GM10266 (cell line): ENCODE measurements around the gene KIAA0319L.

Source experiments
- DNase-seq: peaks from one replicate; pipeline ENCODE4 v3.0.0; 2012; ENCODE audit errors: extremely low spot score
- CTCF ChIP-seq: IDR thresholded peaks from 2 replicates; pipeline ENCODE4 v1.5.1; 2012; ENCODE audit warnings: mild to moderate bottlenecking, low read depth; ENCODE audit not compliant: control insufficient read depth, insufficient read depth; ENCODE audit errors: missing control alignments

Gene KIAA0319L

DNA sequence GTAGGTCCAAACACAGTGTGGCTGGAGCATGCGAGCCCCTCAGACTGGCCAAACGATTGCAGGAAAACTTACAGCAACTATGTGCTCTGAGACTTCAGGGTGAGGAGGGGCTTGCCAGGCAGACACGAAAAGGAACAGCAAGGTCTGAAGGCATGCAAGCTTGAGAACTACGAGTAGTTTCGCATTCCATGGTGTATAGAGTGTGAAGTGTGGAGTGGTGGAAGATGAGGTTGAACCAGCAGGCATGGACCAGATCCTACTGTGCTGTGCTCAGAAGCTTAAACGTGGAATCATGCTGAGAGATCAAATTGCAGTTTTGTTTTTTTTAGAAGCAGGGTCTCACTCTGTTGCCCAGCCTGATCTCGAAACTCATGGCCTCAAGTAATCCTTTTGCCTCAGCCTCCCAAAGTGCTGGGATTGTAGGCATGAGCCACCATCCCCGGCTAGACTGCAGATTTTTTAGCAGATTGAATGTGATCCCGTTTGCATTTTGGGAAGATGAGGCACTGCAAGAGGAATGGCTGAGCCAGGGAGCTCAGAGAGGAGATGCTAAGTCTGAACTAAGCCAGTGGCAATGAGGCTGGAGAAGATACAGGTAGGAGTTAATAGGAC is 10.8 kb upstream of the KIAA0319L start:
- no peak for DNase-seq
- TF ChIP-seq CTCF: no peak

GRCh38 chr1:35565742-35566133 is 8.5 kb upstream of the KIAA0319L start:
- no peak for DNase-seq
- TF ChIP-seq CTCF: no peak

DNA sequence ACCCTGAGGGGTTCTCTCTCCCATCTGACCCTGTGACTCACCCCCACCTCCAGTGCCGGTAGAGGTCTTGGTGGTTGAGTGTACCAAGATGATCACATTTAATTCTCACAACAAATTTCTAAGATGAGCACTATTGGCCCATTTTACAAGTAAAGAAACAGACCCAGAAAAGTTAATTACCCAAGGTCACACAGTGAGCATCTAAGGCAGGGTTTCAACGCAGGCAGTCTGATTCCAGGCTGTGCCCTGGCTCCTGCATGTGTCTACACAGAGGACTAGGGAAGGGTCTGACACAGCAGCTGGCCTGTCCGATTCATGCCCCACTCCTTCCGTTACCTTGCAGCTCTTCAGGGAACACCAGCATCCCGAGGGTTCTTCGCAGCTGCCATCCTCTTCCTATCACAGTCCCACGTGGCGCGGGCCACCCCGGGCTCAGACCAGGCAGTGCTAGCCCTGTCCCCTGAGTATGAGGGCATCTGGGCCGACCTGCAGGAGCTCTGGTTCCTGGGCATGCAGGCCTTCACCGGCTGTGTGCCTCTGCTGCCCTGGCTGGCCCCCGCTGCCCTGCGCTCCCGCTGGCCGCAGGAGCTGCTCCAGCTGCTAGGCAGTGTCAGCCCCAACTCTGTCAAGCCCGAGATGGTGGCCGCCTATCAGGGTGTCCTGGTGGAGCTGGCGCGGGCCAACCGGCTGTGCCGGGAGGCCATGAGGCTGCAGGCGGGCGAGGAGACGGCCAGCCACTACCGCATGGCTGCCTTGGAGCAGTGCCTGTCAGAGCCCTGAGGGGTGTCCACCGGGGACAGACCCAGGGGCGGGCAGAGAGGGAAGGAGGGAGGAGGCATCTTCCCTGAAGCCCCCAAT is 7.9 kb upstream of the KIAA0319L start:
- no peak for DNase-seq
- no peak for TF ChIP-seq CTCF

- peak; percentile 89 for DNase-seq
- peak; percentile 91 for TF ChIP-seq CTCF
These were observed 7.1 kb upstream of the KIAA0319L start for GRCh38 chr1:35564037-35564883.

GRCh38 chr1:35563166-35563565 is 6.0 kb upstream of the KIAA0319L start:
- no peak for DNase-seq
- no peak for TF ChIP-seq CTCF

DNA sequence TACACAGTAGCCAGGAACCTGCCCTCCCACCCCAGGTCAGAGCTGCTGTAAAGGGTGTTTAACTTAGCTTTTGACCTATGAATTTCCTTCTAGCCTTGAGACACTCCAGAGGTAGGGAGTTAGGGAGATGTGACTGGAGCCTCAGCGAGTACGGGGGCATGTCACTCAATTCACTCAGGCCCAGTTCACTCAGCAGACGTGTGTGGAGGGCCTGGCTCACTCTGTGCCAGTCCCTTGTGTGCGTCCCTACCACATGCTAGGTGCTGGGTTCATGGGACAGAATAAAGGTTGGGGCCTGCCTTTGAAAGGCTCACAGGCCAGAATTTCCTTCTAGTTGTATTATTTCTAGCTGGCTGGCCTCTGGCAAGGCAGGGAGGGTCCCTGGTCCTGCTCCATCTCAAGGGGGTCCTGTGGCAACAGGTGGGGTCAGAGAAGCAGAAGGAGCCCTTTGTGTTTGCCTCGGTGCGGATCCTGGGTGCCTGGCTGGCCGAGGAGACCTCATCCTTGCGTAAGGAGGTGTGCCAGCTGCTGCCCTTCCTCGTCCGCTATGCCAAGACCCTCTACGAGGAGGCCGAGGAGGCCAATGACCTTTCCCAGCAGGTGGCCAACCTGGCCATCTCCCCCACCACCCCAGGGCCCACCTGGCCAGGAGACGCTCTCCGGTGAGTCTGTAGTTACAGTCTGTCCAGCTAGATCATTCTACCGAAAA is 4.9 kb upstream of the KIAA0319L start:
- TF ChIP-seq CTCF: no peak
- DNase-seq: no peak
